GM23248 (cell line): ENCODE results near the gene APOL1. TPM values are rescaled to one million over a fixed set of nuclear protein-coding genes. Genes with fewer than 3 reads are reported as not detected.
"Not testable (repeated sequence)": the region's sequence is repeated elsewhere in the genome, so short reads cannot be mapped to it uniquely, and the experiment has no call there.

Experiments used
- DNase-seq: peaks from one replicate; pipeline ENCODE4 v3.0.0-alpha.2; 2015
- H2AFZ ChIP-seq: fragments of 200-600 bp; sonication (generic); 2 replicates; pipeline ENCODE4 v1.6.1; 2016; ENCODE audit warnings: antibody characterized with exemption
- H3F3A ChIP-seq: fragments of 200-600 bp; sonication (generic); 2 replicates; pipeline ENCODE4 v1.6.1; 2016; ENCODE audit warnings: mild to moderate bottlenecking, antibody characterized with exemption, mixed run types; ENCODE audit not compliant: insufficient read depth
- H3K27ac ChIP-seq: fragments of 200-600 bp; sonication (generic); 2 replicates; pipeline ENCODE4 v1.5.1; 2016; ENCODE audit warnings: mild to moderate bottlenecking
- H3K27me3 ChIP-seq: fragments of 200-600 bp; sonication (generic); replicated peaks from 2 replicates; pipeline ENCODE4 v1.6.1; 2016; ENCODE audit warnings: mild to moderate bottlenecking; ENCODE audit not compliant: insufficient read depth
- H3K36me3 ChIP-seq: fragments of 200-600 bp; sonication (generic); 2 replicates; pipeline ENCODE4 v1.6.1; 2016; ENCODE audit warnings: low read depth, mild to moderate bottlenecking
- H3K4me1 ChIP-seq: fragments of 200-600 bp; sonication (generic); 2 replicates; pipeline ENCODE4 v1.6.1; 2016; ENCODE audit warnings: mild to moderate bottlenecking; ENCODE audit not compliant: insufficient read depth
- H3K4me2 ChIP-seq: fragments of 200-600 bp; sonication (generic); one replicate; pipeline ENCODE4 v1.6.1; 2016; ENCODE audit warnings: mild to moderate bottlenecking; ENCODE audit not compliant: unreplicated experiment
- H3K4me3 ChIP-seq: fragments of 200-600 bp; sonication (generic); 2 replicates; pipeline ENCODE4 v1.5.1; 2016; ENCODE audit warnings: mild to moderate bottlenecking
- H3K79me2 ChIP-seq: fragments of 200-600 bp; sonication (generic); 2 replicates; pipeline ENCODE4 v1.6.1; 2016; ENCODE audit warnings: mild to moderate bottlenecking; ENCODE audit not compliant: insufficient read depth
- H3K9ac ChIP-seq: fragments of 200-600 bp; sonication (generic); 2 replicates; pipeline ENCODE4 v1.6.1; 2016; ENCODE audit warnings: mild to moderate bottlenecking
- H3K9me2 ChIP-seq: fragments of 200-600 bp; sonication (generic); 2 replicates; pipeline ENCODE4 v1.6.1; 2016; ENCODE audit warnings: mixed run types, mild to moderate bottlenecking, moderate library complexity; ENCODE audit not compliant: insufficient read depth
- H3K9me3 ChIP-seq: fragments of 200-600 bp; sonication (generic); one replicate; pipeline ENCODE4 v1.6.1; 2017; ENCODE audit warnings: low read depth
- H4K20me1 ChIP-seq: fragments of 200-600 bp; sonication (generic); 2 replicates; pipeline ENCODE4 v1.6.0; 2016; ENCODE audit not compliant: insufficient read depth
- EZH2 ChIP-seq: fragments of 200-600 bp; sonication (generic); IDR thresholded peaks from 2 replicates; pipeline ENCODE4 v1.6.1; 2018; ENCODE audit warnings: antibody characterized with exemption, mild to moderate bottlenecking; ENCODE audit not compliant: insufficient read depth, poor library complexity, severe bottlenecking
- EZH2phosphoT487 ChIP-seq: fragments of 200-600 bp; sonication (generic); IDR thresholded peaks from 2 replicates; pipeline ENCODE4 v1.6.1; 2018; ENCODE audit warnings: antibody characterized with exemption, moderate library complexity, mild to moderate bottlenecking, low read depth; ENCODE audit not compliant: insufficient read depth
- WGBS, 2 experiments: methylation state at CpG; one replicate each; pipeline ENCODE4 v1.1.6; 2015 to 2017; ENCODE audit warnings: low lambda C conversion rate in 2 of 2, low coverage in 1 of 2; ENCODE audit errors: missing lambda C conversion rate in 2 of 2; 5-methylcytosine and 5-hydroxymethylcytosine counted together
- in situ Hi-C: fragments of 300-500 bp; cut with MboI; formaldehyde crosslinking; loops from 2 replicates; pipeline ENCODE4 v1.15.0; 2020
- polyA plus RNA-seq: library from polyadenylated mRNA; unstranded; fragments of >200 nt; fragmentation: Nextera tagmentation; extraction: Ambion mirVana; gene quantifications from 2 replicates; pipeline ENCODE4 v1.2.1, GENCODE V29; 2016
- total RNA-seq: library from RNA; depleted of rRNA; stranded (reverse); fragments of >200 nt; shearing (Covaris generic); gene quantifications from 2 replicates; pipeline ENCODE4 v1.2.3, GENCODE V29; 2014

Gene APOL1
- total and polyA plus RNA-seq, 2 experiments from 2014 or later: 8.3 to 12.8 TPM

GRCh38 chr22:36263886-36264664 is 11.1 kb downstream of the APOL1 start:
- H2AFZ ChIP-seq, H3K27ac ChIP-seq, H3K27me3 ChIP-seq, H3K9ac ChIP-seq, H3K4me3 ChIP-seq, H3K4me1 ChIP-seq, H3K9me3 ChIP-seq, H3K36me3 ChIP-seq, H3K79me2 ChIP-seq, in situ Hi-C loops, H4K20me1 ChIP-seq, H3K9me2 ChIP-seq, H3F3A ChIP-seq, H3K4me2 ChIP-seq, DNase-seq: not testable (repeated sequence)
- 85 to 92% methylated on average over 7 of the region's 7 CpGs for whole genome bisulfite sequencing, 2 experiments

- Histone ChIP-seq H4K20me1 (no peaks in the 10 kb centered on the region), H3K27me3 (no peaks in the 10 kb centered on the region), H3K27ac (no peak overlapping the region), H3K4me1 (no peaks in the 10 kb centered on the region), H3K79me2 (no peaks in the 10 kb centered on the region), H3K36me3 (no peaks in the 10 kb centered on the region), H3K9ac (no peak overlapping the region), H3K9me2 (no peaks in the 10 kb centered on the region), H2AFZ (no peak overlapping the region), H3K9me3 (no peaks in the 10 kb centered on the region), H3K4me2 (no peak overlapping the region), H3K4me3 (no peak overlapping the region), H3F3A (no peaks in the 10 kb centered on the region)
- 87 to 93% methylated on average over 4 of the region's 4 CpGs for WGBS, 2 experiments
- in situ Hi-C loops: no loop called here
- no peak for DNase-seq
- TF ChIP-seq EZH2phosphoT487 (no peak), EZH2 (no peak)
Measured at GRCh38 chr22:36267058-36267457, 14.1 kb downstream of the APOL1 start.

- no peaks in the 10 kb centered on the region for H3K9me3 ChIP-seq
- DNase-seq: no peak
- WGBS, 2 experiments: 84 to 88% methylated on average over 11 of the region's 11 CpGs
Measured at GRCh38 chr22:36267896-36268485, 15.1 kb downstream of the APOL1 start.

GRCh38 chr22:36271231-36271630 is 18.3 kb downstream of the APOL1 start:
- H3F3A ChIP-seq, H3K27me3 ChIP-seq, in situ Hi-C loops, H3K4me1 ChIP-seq, H4K20me1 ChIP-seq, H3K36me3 ChIP-seq, H3K9me2 ChIP-seq, H3K4me3 ChIP-seq, H3K9me3 ChIP-seq, H3K79me2 ChIP-seq, H2AFZ ChIP-seq, H3K9ac ChIP-seq, H3K4me2 ChIP-seq, H3K27ac ChIP-seq, DNase-seq: not testable (repeated sequence)
- 85% methylated on average over 7 of the region's 7 CpGs for WGBS, 2 experiments

More at GRCh38 chr22:36267896-36268485, 15.1 kb downstream of the APOL1 start:
- Histone ChIP-seq H3F3A (no peaks in the 10 kb centered on the region), H3K27ac (no peak overlapping the region), H3K79me2 (no peaks in the 10 kb centered on the region), H3K9ac (no peak overlapping the region), H3K36me3 (no peaks in the 10 kb centered on the region), H3K4me3 (no peak overlapping the region), H3K9me2 (no peaks in the 10 kb centered on the region), H2AFZ (no peak overlapping the region), H3K27me3 (no peaks in the 10 kb centered on the region), H4K20me1 (no peaks in the 10 kb centered on the region), H3K4me1 (no peaks in the 10 kb centered on the region), H3K4me2 (no peak overlapping the region)
- TF ChIP-seq EZH2phosphoT487 (no peak), EZH2 (no peak)
- in situ Hi-C loops: no loop called here

GRCh38 chr22:36271951-36272350 is 19.0 kb downstream of the APOL1 start:
- H3K27ac ChIP-seq, DNase-seq, in situ Hi-C loops, H3F3A ChIP-seq, H3K4me1 ChIP-seq, H3K4me2 ChIP-seq, H3K79me2 ChIP-seq, H3K4me3 ChIP-seq, H3K9me2 ChIP-seq, H3K36me3 ChIP-seq, H3K9me3 ChIP-seq, H3K27me3 ChIP-seq, H3K9ac ChIP-seq, H4K20me1 ChIP-seq, H2AFZ ChIP-seq: not testable (repeated sequence)
- WGBS, 2 experiments: 74% methylated on average over 5 of the region's 5 CpGs
